Measurements from ENCODE around the gene ZDHHC11. TPM values are rescaled to one million over a fixed set of nuclear protein-coding genes. Genes with fewer than 3 reads are reported as not detected.
"Not testable (repeated sequence)": the region's sequence is repeated elsewhere in the genome, so short reads cannot be mapped to it uniquely, and the experiment has no call there.

The ZDHHC11 gene
- total RNA-seq, 2 experiments from 2014 or later, result 9.4 to 10.0 TPM

GRCh38 chr5:756865-757345 lies 93.9 kb downstream of the ZDHHC11 start:
- ChIA-PET POLR2A (no interaction called here), CTCF (no interaction called here)
- no peaks in the 10 kb centered on the region for H3K36me3 Mint-ChIP-seq (ENCODE audit: low read depth)
- no peak overlapping the region for H3K4me3 Mint-ChIP-seq
- H3K27ac Mint-ChIP-seq, result no peak overlapping the region
- no peaks in the 10 kb centered on the region for H3K27me3 Mint-ChIP-seq
- peaks cover 13% of the 10 kb centered on the region for H3K4me1 Mint-ChIP-seq
- DNase-seq, result no peak
- no peaks in the 10 kb centered on the region for H3K9me3 Mint-ChIP-seq

GRCh38 chr5:756171-756570 lies 94.6 kb downstream of the ZDHHC11 start:
- Mint-ChIP-seq H3K27me3 (no peaks in the 10 kb centered on the region), H3K36me3 (ENCODE audit: low read depth) (no peaks in the 10 kb centered on the region), H3K27ac (no peak overlapping the region), H3K9me3 (no peaks in the 10 kb centered on the region), H3K4me3 (no peak overlapping the region), H3K4me1 (peaks cover 13% of the 10 kb centered on the region)
- ChIA-PET POLR2A (no interaction called here), CTCF (no interaction called here)
- no peak for DNase-seq

- H3K9me3 Mint-ChIP-seq; H3K4me3 Mint-ChIP-seq; POLR2A ChIA-PET; CTCF ChIA-PET; H3K36me3 Mint-ChIP-seq (ENCODE audit: low read depth); H3K27ac Mint-ChIP-seq; DNase-seq; H3K27me3 Mint-ChIP-seq: not testable (repeated sequence)
- peaks cover 11% of the 10 kb centered on the region for H3K4me1 Mint-ChIP-seq
Observed at GRCh38 chr5:754143-754632, 96.6 kb downstream of the ZDHHC11 start.

- CTCF ChIA-PET; H3K4me1 Mint-ChIP-seq; H3K27me3 Mint-ChIP-seq; POLR2A ChIA-PET; H3K36me3 Mint-ChIP-seq (ENCODE audit: low read depth); H3K9me3 Mint-ChIP-seq; DNase-seq; H3K27ac Mint-ChIP-seq; H3K4me3 Mint-ChIP-seq: not testable (repeated sequence)
Observed at GRCh38 chr5:753567-754142, 97.1 kb downstream of the ZDHHC11 start.

GRCh38 chr5:752532-753115 lies 98.2 kb downstream of the ZDHHC11 start:
- H3K4me3 Mint-ChIP-seq; H3K27me3 Mint-ChIP-seq; POLR2A ChIA-PET; H3K4me1 Mint-ChIP-seq; H3K36me3 Mint-ChIP-seq (ENCODE audit: low read depth); DNase-seq; CTCF ChIA-PET; H3K27ac Mint-ChIP-seq; H3K9me3 Mint-ChIP-seq: not testable (repeated sequence)

- H3K27ac Mint-ChIP-seq; POLR2A ChIA-PET; H3K4me1 Mint-ChIP-seq; CTCF ChIA-PET; DNase-seq; H3K4me3 Mint-ChIP-seq; H3K27me3 Mint-ChIP-seq; H3K9me3 Mint-ChIP-seq; H3K36me3 Mint-ChIP-seq (ENCODE audit: low read depth): not testable (repeated sequence)
Observed at GRCh38 chr5:751992-752391, 98.8 kb downstream of the ZDHHC11 start.

- Mint-ChIP-seq H3K4me3 (no peak overlapping the region), H3K9me3 (no peaks in the 10 kb centered on the region), H3K36me3 (ENCODE audit: low read depth) (no peaks in the 10 kb centered on the region), H3K27me3 (no peaks in the 10 kb centered on the region), H3K27ac (no peak overlapping the region), H3K4me1 (no peaks in the 10 kb centered on the region)
- POLR2A ChIA-PET, result no interaction called here
- DNase-seq, result no peak
- CTCF ChIA-PET, result no interaction called here
Observed at GRCh38 chr5:751496-751895, 99.3 kb downstream of the ZDHHC11 start.

GRCh38 chr5:750226-750625 lies 100.6 kb downstream of the ZDHHC11 start:
- CTCF ChIA-PET, result not testable (repeated sequence)

GRCh38 chr5:749101-749670 lies 101.6 kb downstream of the ZDHHC11 start:
- no peak for DNase-seq
- no peaks in the 10 kb centered on the region for H3K27me3 Mint-ChIP-seq
- no peaks in the 10 kb centered on the region for H3K36me3 Mint-ChIP-seq (ENCODE audit: low read depth)
- CTCF ChIA-PET, result no interaction called here
- H3K27ac Mint-ChIP-seq, result no peak overlapping the region
- no peaks in the 10 kb centered on the region for H3K9me3 Mint-ChIP-seq
- POLR2A ChIA-PET, result no interaction called here
- no peak overlapping the region for H3K4me3 Mint-ChIP-seq
- H3K4me1 Mint-ChIP-seq, result no peaks in the 10 kb centered on the region

More at GRCh38 chr5:750226-750625, 100.6 kb downstream of the ZDHHC11 start:
- H3K27me3 Mint-ChIP-seq; H3K27ac Mint-ChIP-seq; H3K4me1 Mint-ChIP-seq; POLR2A ChIA-PET; H3K36me3 Mint-ChIP-seq (ENCODE audit: low read depth); H3K4me3 Mint-ChIP-seq; DNase-seq; H3K9me3 Mint-ChIP-seq: not testable (repeated sequence)

- H3K9me3 Mint-ChIP-seq; H3K27me3 Mint-ChIP-seq; H3K4me3 Mint-ChIP-seq; DNase-seq; H3K27ac Mint-ChIP-seq; H3K36me3 Mint-ChIP-seq (ENCODE audit: low read depth); CTCF ChIA-PET; H3K4me1 Mint-ChIP-seq; POLR2A ChIA-PET: not testable (repeated sequence)
Observed at GRCh38 chr5:748011-748980, 102.5 kb downstream of the ZDHHC11 start.

GRCh38 chr5:747303-747844 lies 103.4 kb downstream of the ZDHHC11 start:
- POLR2A ChIA-PET, result not testable (repeated sequence)

GRCh38 chr5:746258-746761 lies 104.5 kb downstream of the ZDHHC11 start:
- peaks cover 9% of the 10 kb centered on the region for H3K27me3 Mint-ChIP-seq
- no peaks in the 10 kb centered on the region for H3K4me1 Mint-ChIP-seq
- H3K36me3 Mint-ChIP-seq (ENCODE audit: low read depth), result no peaks in the 10 kb centered on the region
- no peak overlapping the region for H3K4me3 Mint-ChIP-seq
- ChIA-PET POLR2A (no interaction called here), CTCF (no interaction called here)
- DNase-seq, result no peak
- H3K27ac Mint-ChIP-seq, result no peak overlapping the region
- H3K9me3 Mint-ChIP-seq, result no peaks in the 10 kb centered on the region

More at GRCh38 chr5:747303-747844, 103.4 kb downstream of the ZDHHC11 start:
- H3K27ac Mint-ChIP-seq; CTCF ChIA-PET; H3K4me1 Mint-ChIP-seq; DNase-seq; H3K27me3 Mint-ChIP-seq; H3K4me3 Mint-ChIP-seq; H3K36me3 Mint-ChIP-seq (ENCODE audit: low read depth); H3K9me3 Mint-ChIP-seq: not testable (repeated sequence)
